Adipocyte (in vitro differentiated cells): ENCODE data around the gene CRB3.
"Not testable (repeated sequence)": the region's sequence is repeated elsewhere in the genome, so short reads cannot be mapped to it uniquely, and the experiment has no call there.

Experiments used
- DNase-seq: peaks from one replicate; pipeline ENCODE4 v3.0.0-alpha.2; 2015; ENCODE audit warnings: low read depth
- H3K27me3 ChIP-seq: replicated peaks from 2 replicates; pipeline ENCODE4 v1.7.0; 2013; ENCODE audit warnings: mild to moderate bottlenecking, low read length, moderate library complexity; ENCODE audit not compliant: control insufficient read depth, insufficient read depth
- H3K36me3 ChIP-seq: 2 replicates; pipeline ENCODE4 v1.7.0; 2013; ENCODE audit warnings: low read length, mild to moderate bottlenecking, moderate library complexity; ENCODE audit not compliant: control insufficient read depth, insufficient read depth, severe bottlenecking
- H3K4me1 ChIP-seq: 2 replicates; pipeline ENCODE4 v1.7.0; 2013; ENCODE audit warnings: mild to moderate bottlenecking, low read length, moderate library complexity; ENCODE audit not compliant: control insufficient read depth, insufficient read depth
- H3K4me3 ChIP-seq: 2 replicates; pipeline ENCODE4 v1.7.0; 2013; ENCODE audit warnings: mild to moderate bottlenecking, low read length, moderate library complexity
- H3K9ac ChIP-seq: 2 replicates; pipeline ENCODE4 v1.7.0; 2013; ENCODE audit warnings: mild to moderate bottlenecking, low read length, moderate library complexity
- H3K9me3 ChIP-seq: 2 replicates; pipeline ENCODE4 v1.7.0; 2013; ENCODE audit warnings: mild to moderate bottlenecking, low read length, moderate library complexity; ENCODE audit not compliant: control insufficient read depth

CRB3 gene

DNA sequence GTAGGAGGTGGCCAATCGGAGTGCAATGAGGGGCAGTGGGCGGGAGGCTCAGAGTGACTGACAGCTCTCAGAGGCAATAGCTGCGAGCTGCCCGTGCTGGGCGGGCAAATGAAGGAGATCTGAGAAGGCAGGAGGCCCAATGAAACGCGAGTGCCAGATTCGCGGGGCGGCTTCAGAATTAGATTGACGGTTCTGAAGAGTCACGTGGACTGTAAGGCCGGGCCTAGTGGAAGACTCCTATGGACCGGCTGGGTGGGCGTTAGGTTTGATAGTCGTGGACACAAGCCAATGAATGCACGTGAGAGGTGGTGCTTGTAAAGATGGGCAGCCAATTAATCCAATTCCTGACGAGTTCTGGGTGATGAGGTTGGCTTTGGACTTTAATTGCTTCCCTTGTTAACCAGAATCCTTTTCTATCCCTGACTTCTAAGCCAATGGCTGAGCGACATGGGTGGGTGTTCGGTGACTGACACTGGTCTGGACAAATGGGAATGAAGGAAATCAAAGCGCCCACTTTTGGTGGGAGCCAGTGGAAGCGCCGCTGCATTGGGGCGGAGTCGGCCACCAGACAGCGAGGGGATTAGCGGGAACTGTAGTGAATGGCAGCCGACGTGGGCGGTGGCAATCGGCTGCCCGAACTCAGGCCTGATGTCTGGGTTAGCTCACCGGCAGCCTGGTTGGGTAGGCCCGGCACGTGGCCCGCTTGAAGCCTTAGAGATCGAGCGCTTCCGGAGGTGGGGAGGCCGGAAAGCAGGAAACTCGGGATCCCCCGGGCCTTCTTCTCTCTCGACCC is 38.9 kb upstream of the CRB3 start:
- H3K4me3 ChIP-seq = peak overlapping the region; percentile 27

DNA sequence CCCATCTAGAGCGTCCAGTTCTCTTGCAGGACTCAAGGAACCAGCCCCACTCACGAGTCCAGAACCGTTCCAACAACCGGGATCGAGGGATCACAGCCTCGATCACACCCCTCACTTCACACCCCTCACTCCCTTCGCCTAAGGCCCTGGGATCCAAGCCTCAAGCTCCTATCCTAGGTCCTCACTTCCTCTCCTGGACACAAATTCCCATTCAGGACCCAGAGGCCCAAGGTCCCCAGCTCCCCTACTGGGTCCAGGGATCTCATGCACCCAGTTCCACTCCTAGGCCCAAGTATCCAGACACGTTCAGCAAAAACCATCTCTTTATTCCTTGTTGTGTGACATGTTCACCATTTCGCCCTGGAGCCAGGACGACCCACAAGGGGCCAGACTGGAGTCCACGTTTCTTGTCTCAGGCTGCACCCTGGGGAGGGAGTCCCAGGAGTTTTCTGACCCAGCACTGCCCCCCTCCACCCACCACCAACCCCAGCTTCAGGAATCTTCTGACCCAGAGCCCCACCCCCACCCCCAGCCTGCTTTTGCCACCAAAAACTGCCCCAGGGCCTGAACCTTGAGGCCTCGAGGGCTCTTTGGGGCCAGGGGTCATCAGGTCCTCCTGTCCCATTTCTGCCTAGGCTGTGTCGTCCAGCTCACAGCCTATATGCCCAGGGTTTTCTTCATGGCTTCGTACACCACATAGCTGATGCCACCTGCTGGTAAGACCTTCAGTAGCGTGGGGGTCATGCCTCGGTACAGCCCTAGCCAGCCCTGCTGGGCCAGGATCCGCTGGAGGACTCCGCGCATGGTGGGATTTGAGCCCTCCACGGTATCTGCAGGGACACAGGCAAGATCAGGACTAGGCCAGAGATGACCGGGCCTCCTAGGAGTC is 38.1 kb upstream of the CRB3 start:
- H3K36me3 ChIP-seq = peaks cover 8% of the 10 kb centered on the region
- peaks cover 16% of the 10 kb centered on the region for H3K4me1 ChIP-seq
- no peak overlapping the region for H3K9ac ChIP-seq
- no peak for DNase-seq
- H3K4me3 ChIP-seq = peak overlapping the region; percentile 27
- no peaks in the 10 kb centered on the region for H3K9me3 ChIP-seq
- peaks cover 3% of the 10 kb centered on the region for H3K27me3 ChIP-seq

More for the DNA sequence above, 38.9 kb upstream of the CRB3 start:
- Histone ChIP-seq H3K36me3 (peaks cover 16% of the 10 kb centered on the region), H3K9me3 (no peaks in the 10 kb centered on the region), H3K4me1 (peaks cover 19% of the 10 kb centered on the region), H3K9ac (no peak overlapping the region), H3K27me3 (peaks cover 3% of the 10 kb centered on the region)
- DNase-seq = peak; percentile 100

DNA sequence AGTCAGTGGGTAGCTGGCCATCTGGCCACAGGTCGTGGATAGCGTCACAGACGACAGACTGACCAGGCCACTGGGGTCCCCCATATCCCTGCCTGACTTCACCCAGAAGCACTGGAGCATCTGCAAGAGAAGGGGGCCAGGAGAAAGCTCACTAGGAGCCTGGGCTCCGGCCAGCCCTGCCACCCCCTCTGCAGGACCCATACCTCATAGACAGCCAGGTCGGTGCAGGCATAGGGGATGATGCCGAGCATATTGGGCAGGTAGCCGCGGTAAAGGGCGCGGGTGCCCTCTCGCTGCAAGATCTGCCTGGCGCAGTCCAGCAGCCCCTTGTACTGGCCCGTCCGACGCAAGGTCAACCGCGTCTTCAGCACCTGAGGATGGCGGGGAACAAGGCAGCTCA is 36.9 kb upstream of the CRB3 start:
- Histone ChIP-seq H3K27me3 (peaks cover 3% of the 10 kb centered on the region), H3K36me3 (no peaks in the 10 kb centered on the region), H3K4me3 (no peak overlapping the region), H3K9me3 (no peaks in the 10 kb centered on the region), H3K4me1 (peaks cover 15% of the 10 kb centered on the region), H3K9ac (no peak overlapping the region)
- DNase-seq = no peak

DNA sequence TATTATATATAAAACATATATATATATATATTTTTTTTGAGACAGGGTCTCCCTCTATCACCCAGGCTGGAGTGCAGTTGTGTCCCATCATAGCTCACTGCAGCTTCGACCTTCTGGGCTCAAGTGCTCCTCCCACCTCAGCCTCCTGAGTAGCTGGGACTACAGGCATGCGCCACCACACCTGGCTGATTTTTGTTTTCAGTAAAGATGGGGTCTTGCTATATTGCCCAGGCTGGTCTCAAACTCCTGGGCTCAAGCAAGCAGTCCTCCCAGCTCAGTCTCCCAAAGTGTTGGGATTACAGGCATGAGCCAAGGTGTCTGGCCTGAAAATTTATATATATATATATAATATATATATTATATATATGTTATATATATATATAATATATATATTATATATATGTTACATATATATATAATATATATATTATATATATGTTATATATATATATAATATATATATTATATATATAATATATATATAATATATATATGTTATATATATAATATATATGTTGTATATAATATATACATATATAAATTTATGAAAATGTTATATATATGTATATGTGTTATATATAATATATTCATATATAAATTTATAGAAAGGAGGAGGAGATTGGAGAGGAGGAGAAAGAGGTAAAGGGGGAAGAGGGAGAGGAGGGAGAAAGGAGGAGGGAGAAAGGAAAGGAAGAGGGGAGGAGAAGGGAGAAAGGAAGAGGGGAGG is 35.2 kb upstream of the CRB3 start:
- H3K27me3 ChIP-seq, H3K4me1 ChIP-seq, H3K36me3 ChIP-seq, H3K9me3 ChIP-seq, H3K9ac ChIP-seq, DNase-seq, H3K4me3 ChIP-seq: not testable (repeated sequence)

DNA sequence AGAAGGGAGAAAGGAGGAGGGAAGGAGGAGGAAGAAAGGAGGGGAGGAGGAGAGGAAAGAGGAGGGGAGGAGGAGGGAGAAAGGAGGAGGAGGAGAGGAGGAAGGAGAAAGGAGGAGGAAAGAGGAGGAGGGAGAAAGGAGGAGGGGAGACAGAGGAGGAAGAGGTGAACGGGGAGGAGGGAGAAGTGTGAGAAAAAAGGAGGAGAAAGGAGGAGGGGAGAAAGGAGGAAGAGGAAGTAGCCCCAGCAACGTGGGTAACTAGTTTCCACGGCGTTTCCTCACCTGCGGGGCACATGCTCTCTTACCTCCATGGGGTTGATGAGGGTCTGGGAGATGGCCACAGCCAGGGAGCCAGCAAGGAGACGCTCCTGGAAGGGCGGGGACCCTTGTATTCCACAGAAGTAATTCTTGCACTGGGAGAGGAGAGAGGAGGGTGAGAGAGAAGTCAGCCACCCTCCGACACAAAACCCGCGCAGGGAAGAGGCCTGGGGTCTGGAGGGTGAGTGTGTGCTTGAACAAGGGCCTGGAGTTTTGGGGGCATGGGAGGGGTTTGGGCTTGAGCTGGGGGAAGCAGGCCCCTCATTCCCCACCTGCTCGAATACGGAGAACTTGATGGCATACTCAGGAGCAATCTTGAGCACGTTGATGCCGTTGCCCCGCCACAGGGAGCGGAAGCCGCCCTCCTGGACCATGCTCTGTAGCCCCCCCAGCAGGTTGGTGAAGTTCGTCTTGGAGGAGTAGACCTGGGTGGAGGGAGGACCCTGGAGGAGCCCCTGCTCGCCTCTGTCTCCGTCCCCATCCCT is 34.5 kb upstream of the CRB3 start:
- Histone ChIP-seq H3K36me3 (no peaks in the 10 kb centered on the region), H3K9me3 (no peaks in the 10 kb centered on the region), H3K4me1 (peaks cover 3% of the 10 kb centered on the region), H3K9ac (no peak overlapping the region), H3K4me3 (no peak overlapping the region), H3K27me3 (peaks cover 3% of the 10 kb centered on the region)
- DNase-seq = no peak

DNA sequence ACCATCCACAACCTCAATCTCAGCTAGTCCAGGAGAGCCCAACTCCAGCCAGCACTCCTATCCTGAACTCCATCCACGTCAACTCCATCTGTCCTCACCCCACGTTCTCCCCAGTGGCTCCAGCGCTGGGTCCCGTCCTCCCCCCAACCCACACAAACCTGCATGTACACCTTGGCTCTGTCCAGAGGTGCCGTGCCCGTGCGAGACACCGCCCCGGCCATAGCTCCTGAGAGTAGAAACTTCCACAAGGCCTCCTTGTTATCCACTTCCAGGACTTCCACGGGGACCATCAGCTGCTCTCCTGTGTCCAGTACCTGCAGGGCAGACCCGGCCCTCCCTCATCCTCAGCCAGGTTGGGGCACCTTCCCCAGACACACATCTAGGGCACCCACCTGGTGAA is 32.2 kb upstream of the CRB3 start:
- H3K4me1 ChIP-seq = no peaks in the 10 kb centered on the region
- H3K4me3 ChIP-seq = no peak overlapping the region
- no peaks in the 10 kb centered on the region for H3K36me3 ChIP-seq
- no peaks in the 10 kb centered on the region for H3K9me3 ChIP-seq
- peaks cover 3% of the 10 kb centered on the region for H3K27me3 ChIP-seq
- no peak overlapping the region for H3K9ac ChIP-seq
- DNase-seq = no peak

DNA sequence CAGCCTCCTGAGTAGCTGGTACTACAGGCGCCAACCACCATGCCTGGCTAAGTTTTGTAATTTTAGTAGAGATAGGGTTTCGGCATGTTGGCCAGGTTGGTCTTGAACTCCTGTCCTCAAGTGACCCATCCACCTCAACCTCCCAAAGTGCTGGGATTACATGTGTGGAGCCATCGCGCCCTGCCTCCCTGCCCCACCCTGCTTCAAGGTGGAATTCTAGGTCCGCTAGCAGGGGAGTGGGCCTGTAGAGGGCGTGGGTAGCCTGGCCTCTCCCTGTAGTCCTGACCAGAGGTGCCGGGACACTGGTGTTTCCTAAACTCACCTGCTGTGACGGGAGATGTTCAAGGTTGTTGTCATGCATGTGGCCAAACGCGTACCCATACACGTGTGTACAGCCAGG is 30.9 kb upstream of the CRB3 start:
- no peak overlapping the region for H3K4me3 ChIP-seq
- no peaks in the 10 kb centered on the region for H3K9me3 ChIP-seq
- peaks cover 3% of the 10 kb centered on the region for H3K27me3 ChIP-seq
- no peak for DNase-seq
- H3K4me1 ChIP-seq = no peaks in the 10 kb centered on the region
- no peaks in the 10 kb centered on the region for H3K36me3 ChIP-seq
- no peak overlapping the region for H3K9ac ChIP-seq

DNA sequence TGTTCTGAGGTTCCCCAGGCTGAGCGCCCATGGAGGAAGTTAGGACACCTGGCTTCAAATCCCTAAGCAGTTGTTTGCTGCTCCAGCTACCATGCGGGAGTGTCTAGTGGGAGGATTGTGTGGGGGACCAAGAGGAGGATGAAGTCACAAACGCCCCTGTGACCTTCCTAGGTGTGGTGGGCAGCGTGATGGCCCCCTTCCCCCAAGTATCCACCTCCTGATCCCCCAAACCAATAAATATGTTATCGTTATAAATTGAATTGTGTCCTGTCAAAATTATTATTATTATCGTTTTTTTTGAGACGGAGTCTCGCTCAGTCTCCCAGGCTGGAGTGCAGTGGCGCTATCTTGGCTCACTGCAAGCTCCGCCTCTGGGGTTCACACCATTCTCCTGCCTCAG is 30.4 kb upstream of the CRB3 start, which contains the start of gene SLC25A41:
Gene SLC25A41, minus strand, starts transcription at position 101 of the 400 bp plus-strand sequence. Its CDS starts 70 bp downstream, at position 31.
- DNase-seq = no peak
- no peaks in the 10 kb centered on the region for H3K36me3 ChIP-seq
- H3K9ac ChIP-seq = no peak within 1 kb of the TSS
- no peaks in the 10 kb centered on the region for H3K9me3 ChIP-seq
- no peak within 1 kb of the TSS for H3K4me3 ChIP-seq
- H3K4me1 ChIP-seq = no peaks in the 10 kb centered on the region
- H3K27me3 ChIP-seq = peaks cover 3% of the 10 kb centered on the region

DNA sequence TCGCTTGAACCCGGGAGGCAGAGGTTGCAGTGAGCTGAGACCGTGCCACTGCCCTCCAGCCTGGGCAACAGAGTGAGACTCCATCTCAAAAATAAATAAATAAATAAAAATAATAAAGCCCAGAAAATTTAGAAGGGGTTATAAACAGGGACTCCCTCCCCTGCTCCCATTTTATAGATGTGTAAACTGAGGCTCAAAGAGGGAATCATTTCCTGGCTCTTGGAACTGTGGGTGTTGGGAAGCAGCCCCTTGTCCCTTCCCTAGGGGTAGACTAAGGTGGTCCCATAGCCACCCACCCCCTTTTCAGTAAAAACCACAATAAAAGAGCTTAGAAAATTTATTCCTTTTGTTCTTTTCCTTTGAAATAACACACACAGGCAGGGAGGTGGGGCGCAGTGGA is 24.3 kb upstream of the CRB3 start:
- Histone ChIP-seq H3K4me1 (no peaks in the 10 kb centered on the region), H3K27me3 (peaks cover 3% of the 10 kb centered on the region), H3K9ac (no peak overlapping the region), H3K4me3 (no peak overlapping the region), H3K36me3 (no peaks in the 10 kb centered on the region), H3K9me3 (no peaks in the 10 kb centered on the region)
- no peak for DNase-seq

DNA sequence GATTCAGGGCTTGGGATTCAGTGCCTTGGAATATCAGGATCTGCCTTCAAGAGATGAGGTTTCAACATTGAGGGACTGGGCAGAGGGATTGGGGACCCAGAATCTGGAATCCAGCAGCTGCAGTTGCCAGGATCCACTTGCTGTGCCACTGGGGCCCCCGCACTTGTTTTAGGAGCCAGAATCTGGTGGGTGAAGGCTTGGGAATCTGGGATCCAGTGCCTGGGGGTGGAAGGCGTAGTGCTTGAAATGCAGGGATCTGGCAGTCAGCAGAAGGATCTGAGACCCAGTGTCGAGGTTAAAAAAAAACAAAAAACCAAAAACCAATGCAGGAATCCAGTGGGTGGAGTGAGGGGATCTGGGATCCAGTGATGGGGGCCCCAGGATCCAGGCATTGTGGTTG is 23.2 kb upstream of the CRB3 start:
- Histone ChIP-seq H3K4me3 (no peak overlapping the region), H3K9ac (no peak overlapping the region), H3K9me3 (no peaks in the 10 kb centered on the region), H3K4me1 (no peaks in the 10 kb centered on the region), H3K36me3 (peaks cover 7% of the 10 kb centered on the region), H3K27me3 (peaks cover 3% of the 10 kb centered on the region)
- no peak for DNase-seq
